Cortex of kidney (tissue), 1 donor: ENCODE results near the gene TRIM4.
"Not testable (repeated sequence)": the region's sequence is repeated elsewhere in the genome, so short reads cannot be mapped to it uniquely, and the experiment has no call there.

Experiments used
- DNase-seq: peaks from one replicate; lab custom pipeline; 2025; lab: John Stamatoyannopoulos, UW

TRIM4 gene, protein sequence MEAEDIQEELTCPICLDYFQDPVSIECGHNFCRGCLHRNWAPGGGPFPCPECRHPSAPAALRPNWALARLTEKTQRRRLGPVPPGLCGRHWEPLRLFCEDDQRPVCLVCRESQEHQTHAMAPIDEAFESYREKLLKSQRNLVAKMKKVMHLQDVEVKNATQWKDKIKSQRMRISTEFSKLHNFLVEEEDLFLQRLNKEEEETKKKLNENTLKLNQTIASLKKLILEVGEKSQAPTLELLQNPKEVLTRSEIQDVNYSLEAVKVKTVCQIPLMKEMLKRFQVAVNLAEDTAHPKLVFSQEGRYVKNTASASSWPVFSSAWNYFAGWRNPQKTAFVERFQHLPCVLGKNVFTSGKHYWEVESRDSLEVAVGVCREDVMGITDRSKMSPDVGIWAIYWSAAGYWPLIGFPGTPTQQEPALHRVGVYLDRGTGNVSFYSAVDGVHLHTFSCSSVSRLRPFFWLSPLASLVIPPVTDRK

DNA sequence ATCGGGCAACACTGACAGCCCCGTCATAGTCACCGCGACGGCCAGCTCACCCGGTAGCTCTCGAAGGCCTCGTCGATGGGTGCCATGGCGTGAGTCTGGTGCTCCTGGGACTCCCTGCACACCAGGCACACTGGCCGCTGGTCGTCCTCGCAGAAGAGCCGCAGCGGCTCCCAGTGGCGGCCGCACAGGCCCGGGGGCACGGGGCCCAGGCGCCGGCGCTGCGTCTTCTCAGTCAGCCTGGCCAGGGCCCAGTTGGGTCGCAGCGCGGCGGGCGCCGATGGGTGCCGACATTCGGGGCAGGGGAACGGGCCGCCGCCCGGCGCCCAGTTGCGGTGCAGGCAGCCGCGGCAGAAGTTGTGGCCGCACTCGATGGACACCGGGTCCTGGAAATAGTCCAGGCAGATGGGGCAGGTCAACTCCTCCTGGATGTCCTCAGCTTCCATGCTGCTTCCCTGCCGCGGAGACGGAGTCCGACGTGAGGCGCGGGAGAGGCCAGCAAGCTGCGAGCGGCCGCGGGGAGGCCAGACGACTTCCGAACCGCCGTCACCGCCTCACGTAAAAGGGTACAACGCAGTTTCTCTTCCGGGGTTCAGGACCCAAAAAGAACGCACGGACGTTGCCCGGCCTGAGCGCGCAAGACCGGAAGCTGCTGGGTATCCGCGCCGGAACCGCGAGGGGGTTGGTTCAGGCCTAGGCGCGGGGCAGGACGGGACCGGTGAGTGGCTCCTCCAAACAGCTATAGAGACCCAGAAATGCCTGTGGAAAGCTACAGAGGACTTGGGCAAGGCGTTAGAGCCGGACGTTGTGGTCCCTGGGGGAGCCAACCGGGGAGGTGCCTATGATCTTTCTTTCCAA lies at the start of gene TRIM4:
Gene TRIM4, minus strand, starts transcription at position 572 of the 855 bp plus-strand sequence. Its CDS starts 129 bp downstream, at position 443.
- no peak for DNase-seq

DNA sequence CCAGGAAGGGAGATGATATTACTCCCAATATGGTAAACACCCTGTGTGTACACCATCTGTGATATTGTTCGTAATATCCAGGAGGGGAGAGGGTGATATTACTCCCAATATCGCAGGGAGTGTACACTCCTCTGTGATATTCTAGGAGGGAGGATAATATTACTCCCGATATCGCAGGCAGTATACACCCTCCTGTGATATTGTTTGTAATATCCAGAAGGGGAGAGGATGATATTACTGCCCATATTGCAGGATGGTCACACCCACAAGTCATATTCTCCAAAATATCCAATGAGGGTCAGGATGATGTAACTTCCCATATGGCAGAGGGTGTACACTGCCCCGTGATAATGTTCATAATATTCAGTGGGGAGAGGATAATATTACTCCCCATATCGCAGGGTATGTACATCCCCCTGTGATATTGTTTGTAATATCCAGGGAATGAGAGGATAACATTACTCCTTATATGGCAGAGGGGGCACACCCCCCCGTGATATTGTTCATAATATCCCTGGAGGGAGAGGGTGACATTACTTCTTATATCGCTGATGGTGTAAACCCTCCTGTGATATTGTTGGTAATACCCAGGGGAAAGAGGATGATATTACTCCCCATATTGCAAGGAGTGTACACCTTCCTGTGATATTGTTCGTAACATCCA lies 39.4 kb upstream of the TRIM4 start:
- DNase-seq: no peak

- DNase-seq: no peak
Measured at GRCh38 chr7:99955247-99955646, 35.9 kb upstream of the TRIM4 start.

- DNase-seq: not testable (repeated sequence)
Measured at GRCh38 chr7:99954643-99955042, 35.3 kb upstream of the TRIM4 start.

- DNase-seq: no peak
Measured at GRCh38 chr7:99953649-99954048, 34.3 kb upstream of the TRIM4 start.

GRCh38 chr7:99952649-99953048 lies 33.3 kb upstream of the TRIM4 start:
- not testable (repeated sequence) for DNase-seq

- DNase-seq: not testable (repeated sequence)
Measured at GRCh38 chr7:99950819-99951218, 31.5 kb upstream of the TRIM4 start.

- DNase-seq: no peak
Measured at GRCh38 chr7:99949645-99950228, 30.4 kb upstream of the TRIM4 start.

DNA sequence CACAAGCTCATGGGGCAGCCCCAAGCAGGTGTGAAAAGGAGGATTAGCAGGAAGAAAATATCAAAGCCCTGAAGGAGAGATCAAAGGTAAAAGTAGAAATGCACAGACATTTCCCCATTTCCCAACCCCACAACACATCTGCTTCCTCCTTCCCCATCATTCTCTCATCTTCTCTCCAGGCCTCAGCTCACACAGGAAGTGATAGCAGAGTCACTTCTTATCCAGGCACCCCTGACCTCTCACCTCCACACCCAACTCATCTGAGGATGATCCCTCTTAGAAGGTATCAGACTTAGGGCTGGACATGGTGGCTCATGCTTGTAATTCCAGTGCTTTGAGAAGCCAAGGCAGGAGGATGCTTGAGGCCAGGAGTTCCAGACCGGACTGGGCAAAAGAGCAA lies 28.3 kb upstream of the TRIM4 start:
- no peak for DNase-seq

GRCh38 chr7:99944497-99945070 lies 25.3 kb upstream of the TRIM4 start:
- no peak for DNase-seq

GRCh38 chr7:99943641-99944496 lies 24.5 kb upstream of the TRIM4 start:
- DNase-seq: no peak

DNA sequence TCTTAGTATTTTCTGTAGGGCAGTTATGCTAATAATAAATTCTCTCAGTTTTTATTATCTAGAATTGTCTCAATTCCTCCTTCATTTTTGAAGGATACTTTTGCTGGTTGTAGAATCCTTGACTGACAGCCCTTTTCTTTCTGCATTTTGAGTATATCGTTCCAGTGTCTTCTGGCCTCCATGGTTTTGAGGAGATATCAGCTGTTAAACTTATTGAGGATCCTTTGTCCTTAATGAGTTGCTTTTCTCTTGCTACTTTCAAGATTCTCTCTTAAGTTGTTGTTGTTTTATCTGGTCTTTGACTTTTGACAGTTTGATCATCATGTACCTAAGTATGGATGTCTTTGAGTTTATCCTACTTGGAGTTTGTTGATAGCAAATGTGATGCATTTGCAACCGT lies 19.0 kb upstream of the TRIM4 start:
- no peak for DNase-seq

GRCh38 chr7:99935009-99935408 lies 15.7 kb upstream of the TRIM4 start:
- not testable (repeated sequence) for DNase-seq

GRCh38 chr7:99930376-99930775 lies 11.0 kb upstream of the TRIM4 start:
- no peak for DNase-seq

DNA sequence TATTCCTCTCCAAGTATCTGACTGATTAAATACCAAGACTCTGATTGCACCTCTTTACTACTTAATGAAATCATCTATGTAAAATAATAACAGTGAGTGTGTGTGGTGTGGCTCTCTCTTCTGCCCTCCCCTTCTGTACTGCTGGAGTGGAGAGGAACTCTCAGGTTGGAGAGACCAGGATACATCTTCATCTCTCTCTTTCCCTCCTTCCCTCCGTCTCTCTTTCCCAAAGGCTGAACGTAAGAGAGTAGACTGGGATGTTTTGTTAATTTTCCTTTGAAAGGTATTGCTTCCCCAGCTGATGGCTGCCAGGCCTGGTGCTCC lies 10.4 kb upstream of the TRIM4 start:
- DNase-seq: no peak

DNA sequence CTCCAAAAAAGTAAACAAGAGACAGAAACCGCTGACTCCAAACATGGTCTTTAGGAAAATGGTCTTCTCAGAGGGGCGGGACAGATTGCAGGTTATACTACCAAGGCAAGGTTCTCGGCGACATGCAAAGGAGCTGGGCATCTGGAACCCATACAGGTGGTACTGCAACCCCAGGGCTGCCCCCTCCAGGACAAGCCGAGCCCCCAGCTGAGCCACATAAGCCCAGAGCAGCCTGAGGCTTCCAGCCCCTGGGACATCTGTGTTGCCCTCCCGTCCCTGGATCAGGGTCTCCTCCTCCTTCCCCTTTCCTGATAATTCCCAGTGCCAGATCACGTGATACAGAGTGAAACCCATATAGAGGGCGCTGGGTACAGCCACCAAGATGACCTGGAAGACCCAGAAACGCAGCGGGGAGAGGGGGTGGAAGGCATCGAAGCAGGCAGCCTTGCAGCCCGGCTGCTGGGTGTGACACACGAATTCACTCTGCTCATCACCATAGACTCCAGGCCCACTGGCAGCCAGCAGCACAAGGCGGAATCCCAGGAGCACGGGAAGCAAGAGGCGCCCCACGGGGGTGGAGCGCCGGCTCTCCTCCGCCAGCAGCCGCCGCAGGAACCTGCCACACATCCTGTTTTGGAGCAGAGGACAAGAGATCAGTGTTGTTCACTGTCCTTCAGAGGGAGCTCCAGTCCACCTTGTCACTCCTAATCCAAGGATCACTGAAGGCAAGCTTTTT lies 9.8 kb upstream of the TRIM4 start, which contains the start of gene GJC3:
Gene GJC3, minus strand, starts transcription at position 627 of the 736 bp plus-strand sequence. Its CDS starts 0 bp downstream, at position 627.
- no peak for DNase-seq

DNA sequence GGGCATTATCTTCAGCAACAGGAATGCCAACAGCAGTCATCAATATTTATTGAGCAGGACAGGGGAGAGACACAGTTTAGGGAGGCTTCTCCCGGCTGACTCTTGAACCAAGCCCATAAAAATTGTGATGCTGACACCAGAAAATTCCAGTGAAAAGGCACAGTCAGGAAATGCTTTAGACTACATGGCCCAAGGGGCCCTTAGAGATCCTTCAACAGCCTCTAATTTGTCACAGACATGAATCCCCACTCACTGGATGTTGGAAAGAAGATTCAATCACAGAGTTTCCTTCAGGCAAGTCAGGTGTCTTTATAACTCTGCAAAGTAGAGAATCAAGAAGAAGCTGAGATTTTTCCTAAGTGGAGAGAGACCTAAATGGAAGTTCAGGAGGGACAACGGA lies 8.9 kb upstream of the TRIM4 start:
- no peak for DNase-seq

DNA sequence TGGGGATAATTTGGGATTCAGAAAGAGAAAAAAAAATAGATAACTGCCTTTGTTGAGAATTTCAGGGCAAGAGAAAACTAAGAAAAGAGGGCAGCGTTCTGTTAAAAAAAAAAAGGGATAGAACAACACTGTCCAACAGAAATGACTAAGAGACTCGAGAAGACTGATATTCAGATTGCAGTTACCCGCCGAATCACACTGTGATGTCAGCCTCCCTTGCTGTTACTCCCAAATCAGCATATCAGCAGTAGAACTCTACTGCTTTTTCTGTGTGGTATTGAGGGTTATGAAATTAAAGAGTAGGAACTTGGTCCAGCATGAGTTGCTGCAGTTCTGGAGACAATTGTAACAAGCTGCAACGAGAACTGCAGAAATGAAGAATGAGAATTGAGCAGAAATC lies 8.2 kb upstream of the TRIM4 start:
- no peak for DNase-seq

- no peak for DNase-seq
Measured at GRCh38 chr7:99926321-99926720, 7.0 kb upstream of the TRIM4 start.

DNA sequence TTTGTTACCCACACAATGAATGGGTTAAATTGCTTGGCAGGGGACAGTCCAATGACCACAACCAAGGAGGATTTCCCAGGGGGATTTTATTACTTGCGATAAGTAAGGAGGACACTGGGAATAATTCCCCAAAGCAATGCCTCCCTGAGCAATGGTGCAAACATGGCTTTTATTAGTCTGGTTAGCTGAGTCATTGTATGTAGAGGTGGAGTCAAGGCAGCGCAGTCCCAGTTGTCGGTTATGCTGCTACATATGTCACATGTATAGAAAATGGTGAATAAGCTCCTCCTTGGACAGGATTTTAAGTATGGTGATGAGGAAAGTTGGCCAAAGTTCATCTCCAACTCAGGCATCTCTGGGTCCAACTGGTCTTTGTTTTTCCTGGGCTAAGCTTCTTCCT lies 3.9 kb upstream of the TRIM4 start:
- no peak for DNase-seq
